ENCODE data around the gene NME1.
A peak's percentile ranks its signal among the peaks of the same experiment; 100 is the strongest.
"Not testable (repeated sequence)": the region's sequence is repeated elsewhere in the genome, so short reads cannot be mapped to it uniquely, and the experiment has no call there.

NME1 gene

DNA sequence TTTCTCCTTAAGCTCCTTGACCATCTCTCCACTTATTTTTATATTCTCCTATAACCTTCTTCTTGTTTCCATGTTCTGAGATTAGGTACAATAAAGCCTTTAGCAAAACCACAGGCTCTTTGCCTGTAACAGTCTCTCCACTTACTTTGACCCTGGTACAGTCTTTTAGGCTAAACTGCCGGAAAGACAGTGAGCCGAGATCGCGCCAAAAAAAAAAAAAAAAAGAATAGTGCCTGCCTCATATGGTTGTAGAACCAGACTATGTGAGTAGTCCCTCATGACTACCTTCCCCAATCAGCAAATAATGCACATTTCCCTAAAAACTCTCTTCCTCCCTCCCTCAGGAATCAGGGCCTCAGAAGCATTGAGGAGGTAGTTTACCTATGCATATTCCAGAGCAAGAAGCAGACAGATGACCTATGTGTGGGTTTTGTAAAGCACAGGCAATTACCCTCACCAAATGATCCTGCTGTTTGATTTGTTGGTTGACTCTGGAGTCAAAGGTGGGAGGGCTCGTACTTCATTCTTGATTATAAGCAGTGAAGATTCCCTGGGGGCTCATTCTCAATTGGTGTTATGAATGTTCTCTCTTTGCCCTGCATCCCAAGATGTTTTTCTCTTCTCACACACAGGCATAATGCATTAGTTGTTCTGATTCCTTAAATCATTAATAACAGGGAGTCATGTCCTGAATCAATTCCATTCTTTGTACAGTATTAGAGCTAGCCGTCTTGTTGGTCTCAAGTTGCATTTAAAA, 8.9 kb upstream of the NME1 start:
- no peak for DNase-seq (ENCODE audit: low read depth, low spot score)

DNA sequence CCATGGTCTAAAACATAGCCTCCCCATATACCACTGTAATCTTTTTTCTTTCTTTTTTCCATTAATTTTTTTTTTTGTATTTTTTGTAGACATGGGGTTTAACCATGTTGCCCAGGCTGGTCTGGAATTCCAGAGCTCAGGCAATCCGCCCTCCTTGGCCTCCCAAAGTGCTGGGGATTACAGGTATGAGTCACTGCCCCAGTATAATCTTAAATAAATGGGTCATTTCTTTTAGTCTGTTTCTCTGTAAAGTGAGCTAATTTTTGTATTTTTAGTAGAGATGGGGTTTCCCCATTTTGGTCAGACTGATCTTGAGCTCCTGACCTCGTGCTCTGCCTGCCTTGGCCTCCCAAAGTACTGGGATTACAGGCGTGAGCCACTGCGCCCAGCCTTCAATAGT, 5.7 kb upstream of the NME1 start:
- no peak for DNase-seq (ENCODE audit: low read depth, low spot score)

DNA sequence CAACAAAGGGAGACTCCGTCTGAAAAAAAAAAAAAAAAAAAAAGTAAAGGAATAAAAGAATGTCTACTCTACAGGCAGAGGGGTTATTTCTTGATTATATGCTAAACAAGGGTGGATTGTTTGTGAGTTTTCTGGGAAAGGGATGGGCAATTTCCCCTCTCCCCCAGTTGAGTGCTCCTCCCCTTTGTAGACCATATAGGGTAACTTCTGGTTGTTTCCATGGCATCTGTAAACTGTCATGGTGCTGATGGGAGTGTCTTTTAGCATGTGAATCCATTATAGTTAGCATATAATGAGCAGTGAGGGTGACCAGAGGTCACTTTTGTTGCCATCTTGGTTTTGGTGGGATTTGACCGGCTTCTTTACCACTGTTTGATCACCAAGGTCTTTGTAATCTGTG, 4.2 kb upstream of the NME1 start:
- no peak for DNase-seq (ENCODE audit: low read depth, low spot score)

DNA sequence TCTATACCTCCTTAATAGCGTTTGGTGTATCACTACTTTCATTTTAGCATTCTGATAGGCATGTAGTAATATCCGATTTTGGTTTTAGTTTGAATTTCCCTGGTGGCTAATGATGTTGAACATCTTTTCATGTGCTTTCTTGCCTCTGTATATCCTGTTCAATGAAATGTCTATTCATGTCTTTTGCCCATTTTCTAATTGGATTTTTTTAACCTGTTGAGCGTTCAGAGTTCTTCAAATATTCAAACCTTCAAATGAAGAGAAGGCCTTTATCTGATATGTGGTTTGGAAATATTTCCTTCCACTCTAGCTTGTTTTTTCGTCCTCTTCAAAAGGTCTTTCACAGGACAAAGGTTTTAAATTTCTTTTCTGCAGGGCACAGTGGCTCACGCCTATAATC, 2.4 kb upstream of the NME1 start:
- DNase-seq (ENCODE audit: low read depth, low spot score): no peak

DNA sequence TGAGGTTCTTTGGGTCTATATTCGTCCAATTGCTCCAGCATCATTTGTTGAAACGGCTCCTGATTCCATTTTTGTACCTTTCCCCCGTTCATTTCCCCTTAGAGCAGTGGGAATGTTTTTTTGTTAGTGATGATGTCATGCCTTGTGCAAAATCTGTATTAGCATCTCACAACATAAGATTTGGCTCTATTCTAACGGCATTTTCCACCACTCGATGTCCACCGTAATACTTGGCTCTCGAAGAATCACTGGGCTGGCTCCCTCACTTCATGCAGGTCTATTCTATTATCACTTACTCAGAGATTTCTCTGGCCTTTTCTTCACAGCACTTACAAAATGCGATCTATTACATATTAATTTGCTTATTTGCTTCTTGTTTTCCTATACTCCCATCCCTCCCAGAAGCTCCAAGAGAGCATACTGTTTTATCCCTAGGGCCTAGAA, 571 bp upstream of the NME1 start:
- DNase-seq (ENCODE audit: low read depth, low spot score): no peak

DNA sequence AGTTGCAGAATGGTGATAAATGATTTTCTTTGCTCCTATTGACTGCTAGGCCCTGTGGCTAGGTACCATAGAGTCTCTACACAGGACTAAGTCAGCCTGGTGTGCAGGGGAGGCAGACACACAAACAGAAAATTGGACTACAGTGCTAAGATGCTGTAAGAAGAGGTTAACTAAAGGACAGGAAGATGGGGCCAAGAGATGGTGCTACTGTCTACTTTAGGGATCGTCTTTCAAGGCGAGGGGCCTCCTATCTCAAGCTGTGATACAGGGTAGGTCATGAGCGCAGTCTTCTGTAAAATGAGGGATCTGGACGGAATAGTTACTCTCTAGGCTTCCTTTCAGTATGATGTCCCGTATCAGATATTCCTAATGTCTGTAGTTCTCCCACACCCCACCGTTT, 817 bp downstream of the NME1 start:
- DNase-seq (ENCODE audit: low read depth, low spot score): no peak

DNA sequence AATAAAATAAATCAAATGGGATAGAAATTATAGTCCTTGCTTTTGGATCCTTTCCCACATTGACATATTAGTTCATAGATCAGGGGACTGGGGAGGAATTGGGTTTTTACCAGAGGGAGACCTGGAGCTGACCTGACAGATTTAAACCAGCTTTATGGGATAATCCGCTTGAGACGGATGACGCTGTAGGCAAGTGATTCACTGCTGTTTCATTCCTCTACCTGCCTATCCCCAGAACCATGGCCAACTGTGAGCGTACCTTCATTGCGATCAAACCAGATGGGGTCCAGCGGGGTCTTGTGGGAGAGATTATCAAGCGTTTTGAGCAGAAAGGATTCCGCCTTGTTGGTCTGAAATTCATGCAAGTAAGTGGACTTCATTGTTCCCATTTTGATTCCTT, 2.1 kb downstream of the NME1 start:
- DNase-seq (ENCODE audit: low read depth, low spot score): no peak

DNA sequence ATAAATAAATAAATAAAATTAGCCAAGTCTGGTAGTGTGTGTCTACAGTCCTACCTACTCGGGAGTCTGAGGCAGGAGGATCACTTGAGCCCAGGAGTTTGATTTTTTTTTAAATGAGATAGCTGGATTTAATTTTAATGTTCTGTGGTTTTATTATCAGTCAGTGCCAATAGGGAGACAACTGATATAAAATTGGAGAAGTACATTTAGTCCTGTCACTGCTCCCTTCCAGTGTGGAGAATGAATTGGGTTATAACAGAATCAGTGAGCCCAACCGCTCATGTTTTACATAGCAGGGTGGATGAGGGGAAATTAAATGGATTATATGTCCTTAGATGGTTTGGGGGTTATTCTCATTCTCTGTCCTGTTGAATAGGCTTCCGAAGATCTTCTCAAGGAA, 6.2 kb downstream of the NME1 start:
- DNase-seq (ENCODE audit: low read depth, low spot score): no peak

DNA sequence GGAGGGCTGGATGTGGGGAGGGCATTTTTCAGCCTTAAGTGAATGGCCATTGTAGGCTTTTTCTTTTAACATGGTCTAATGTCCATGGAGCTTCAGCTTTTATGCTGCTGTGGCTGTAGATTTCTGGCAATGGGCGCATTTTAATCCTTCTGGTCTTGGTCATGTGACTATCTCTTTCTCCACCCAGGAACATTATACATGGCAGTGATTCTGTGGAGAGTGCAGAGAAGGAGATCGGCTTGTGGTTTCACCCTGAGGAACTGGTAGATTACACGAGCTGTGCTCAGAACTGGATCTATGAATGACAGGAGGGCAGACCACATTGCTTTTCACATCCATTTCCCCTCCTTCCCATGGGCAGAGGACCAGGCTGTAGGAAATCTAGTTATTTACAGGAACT, 8.2 kb downstream of the NME1 start:
- no peak for DNase-seq (ENCODE audit: low read depth, low spot score)

DNA sequence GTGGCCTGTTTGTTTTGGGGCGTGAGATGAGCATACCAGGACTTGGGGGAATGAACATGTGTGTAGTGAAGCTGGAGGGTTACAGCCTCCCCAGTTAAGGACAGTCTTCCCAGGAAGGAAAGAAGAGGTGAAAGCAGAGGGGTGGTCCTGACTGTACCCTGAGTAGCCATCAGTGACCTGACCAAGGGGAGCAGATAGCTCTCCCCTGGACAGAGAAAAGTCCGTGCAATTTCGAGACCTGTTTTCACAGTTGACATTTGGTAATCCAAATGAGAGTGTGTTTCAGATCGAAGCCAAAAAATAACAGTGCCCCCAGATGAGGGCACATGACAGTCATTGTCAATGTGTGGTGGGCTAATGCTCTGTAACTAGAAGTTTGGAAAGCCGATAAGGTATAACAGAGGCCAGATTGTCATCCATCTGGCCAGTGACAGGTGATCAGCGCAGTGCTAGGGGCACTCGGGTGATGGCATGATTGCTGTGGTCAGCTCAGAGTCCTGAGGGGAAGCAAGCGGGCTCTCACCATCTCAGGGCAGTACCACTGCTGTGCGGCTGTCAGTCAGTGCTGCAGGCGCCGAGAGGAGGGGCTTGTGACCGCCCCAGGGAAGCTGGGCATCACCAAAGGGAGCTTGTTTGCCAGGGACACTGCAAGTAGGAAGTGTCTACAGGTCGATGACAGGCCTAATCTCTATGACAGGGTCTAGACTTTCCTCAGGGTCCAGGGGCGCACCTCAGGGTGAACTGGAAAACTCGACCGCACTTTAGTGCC, 11.7 kb downstream of the NME1 start:
- no peak for DNase-seq (ENCODE audit: low read depth, low spot score)

DNA sequence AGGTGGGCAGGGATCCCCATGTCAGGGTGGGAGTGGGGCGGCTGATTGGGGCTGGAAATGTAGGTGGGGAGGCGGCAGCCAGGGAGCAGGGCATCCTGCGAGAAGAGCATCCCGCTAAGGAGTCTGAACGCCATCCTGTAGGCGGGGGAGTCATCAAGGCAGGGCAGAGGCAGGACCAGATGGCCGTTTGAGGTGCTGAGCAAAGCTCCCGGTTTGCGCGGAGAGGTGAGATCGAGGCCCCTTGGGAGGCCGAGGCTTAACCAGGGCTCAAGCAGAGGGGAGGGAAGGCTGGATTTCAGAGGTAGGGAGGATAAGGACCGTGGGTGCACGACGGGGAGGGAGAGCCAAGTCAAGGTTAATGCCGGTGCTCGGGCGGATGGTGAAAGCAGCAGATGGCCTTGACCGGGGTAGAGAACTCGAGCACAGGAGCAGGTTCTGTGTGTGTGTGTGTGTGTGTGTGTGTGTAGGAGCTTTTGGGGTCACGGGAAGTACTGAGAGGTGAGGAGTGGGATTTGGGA, 12.4 kb downstream of the NME1 start:
- peak; percentile 58 for DNase-seq (ENCODE audit: low read depth, low spot score)

DNA sequence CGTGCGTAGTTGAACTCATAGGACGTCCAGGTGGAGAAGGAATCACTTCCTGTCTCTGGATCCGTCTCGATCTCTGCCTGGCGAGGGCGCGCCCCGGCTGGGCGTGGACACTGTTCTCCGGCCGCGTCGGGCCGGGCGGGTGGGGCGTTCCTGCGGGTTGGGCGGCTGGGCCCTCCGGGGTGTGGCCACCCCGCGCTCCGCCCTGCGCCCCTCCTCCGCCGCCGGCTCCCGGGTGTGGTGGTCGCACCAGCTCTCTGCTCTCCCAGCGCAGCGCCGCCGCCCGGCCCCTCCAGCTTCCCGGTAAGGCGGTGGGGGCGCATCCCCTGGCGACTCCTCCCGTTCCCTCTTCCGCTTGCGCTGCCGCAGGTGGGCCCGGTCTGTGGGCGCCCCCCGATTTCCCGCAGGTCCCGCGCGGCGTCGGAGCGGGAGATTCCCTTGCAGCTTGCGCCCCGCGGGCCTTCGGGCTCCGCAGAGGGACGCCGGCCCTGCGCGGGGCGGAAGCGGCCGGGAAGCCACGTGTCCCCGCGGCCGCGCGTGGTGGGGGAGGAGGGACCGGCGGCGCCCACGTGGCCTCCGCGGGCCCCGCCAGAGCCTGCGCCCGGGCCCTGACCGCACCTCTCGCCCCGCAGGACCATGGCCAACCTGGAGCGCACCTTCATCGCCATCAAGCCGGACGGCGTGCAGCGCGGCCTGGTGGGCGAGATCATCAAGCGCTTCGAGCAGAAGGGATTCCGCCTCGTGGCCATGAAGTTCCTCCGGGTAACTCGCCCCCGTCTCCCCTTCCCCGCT, 13.0 kb downstream of the NME1 start, which contains the start of gene NME2:
Gene NME2 (plus strand): TSS at position 214 of the 789 bp plus-strand sequence. CDS start 420 bp downstream, at position 634.
- DNase-seq (ENCODE audit: low read depth, low spot score): no peak

DNA sequence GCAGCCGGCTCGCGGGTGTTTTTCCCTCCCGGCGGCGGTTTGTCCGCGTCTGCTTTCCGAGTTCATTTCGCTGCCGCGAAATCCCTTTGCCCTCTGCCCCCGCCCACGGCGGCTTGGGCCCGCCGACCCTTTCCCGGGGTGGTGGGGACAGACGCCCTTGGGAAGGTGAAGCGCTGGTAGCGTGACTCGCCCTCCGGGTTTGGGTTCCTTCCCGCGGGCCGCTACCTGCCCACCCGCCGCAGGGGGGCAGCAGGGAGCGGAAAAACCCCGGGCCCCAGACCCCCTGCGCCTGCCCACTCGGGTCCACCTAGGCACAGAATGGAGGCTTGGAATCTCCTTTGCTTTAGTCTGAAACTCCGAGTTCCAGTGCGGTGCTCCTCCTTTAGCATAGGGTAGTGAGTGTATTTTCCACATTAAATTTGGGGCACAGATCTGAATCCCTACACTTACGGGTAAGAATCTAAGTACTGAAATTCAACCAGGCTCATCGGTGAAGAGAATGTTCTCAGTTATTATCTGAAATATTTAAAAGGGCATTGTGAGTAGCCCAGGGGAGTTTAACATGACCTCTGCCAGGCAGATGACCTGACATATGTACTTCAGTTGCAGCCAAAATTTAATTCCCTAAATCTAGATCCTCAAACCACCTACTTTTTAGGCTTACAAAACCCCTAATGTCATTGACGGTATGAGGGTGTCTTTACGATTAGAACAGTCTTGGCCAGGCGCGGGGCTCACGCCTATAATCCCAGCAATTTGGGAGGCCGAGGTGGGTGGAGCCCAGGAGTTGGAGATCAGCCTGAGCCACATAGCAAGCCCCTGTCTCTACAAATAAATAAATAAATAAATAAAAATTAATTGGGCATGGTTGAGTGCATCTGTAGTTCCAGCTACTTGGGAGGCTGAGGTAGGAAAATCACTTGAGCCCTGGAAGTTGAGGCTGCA, 13.9 kb downstream of the NME1 start:
- no peak for DNase-seq (ENCODE audit: low read depth, low spot score)

DNA sequence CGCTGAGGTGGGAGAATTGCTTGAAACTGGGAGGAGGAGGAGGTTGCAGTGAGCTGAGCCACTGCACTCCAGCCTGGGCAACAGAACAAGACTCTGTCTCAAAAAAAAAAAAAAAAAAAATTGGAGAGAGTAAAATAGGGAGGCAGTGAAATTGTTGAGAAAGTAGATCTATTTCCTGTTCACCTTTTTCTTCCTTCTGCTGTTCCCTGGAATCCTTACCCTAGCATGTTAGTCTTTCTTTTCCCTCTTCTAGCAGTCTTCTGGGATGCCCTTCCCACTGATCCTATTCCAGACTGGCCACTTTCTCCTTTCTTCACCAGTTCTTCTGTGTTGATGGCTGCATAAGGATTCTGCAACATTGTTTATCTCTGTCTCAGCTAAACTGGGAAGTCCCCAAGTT, 16.0 kb downstream of the NME1 start:
- no peak for DNase-seq (ENCODE audit: low read depth, low spot score)

DNA sequence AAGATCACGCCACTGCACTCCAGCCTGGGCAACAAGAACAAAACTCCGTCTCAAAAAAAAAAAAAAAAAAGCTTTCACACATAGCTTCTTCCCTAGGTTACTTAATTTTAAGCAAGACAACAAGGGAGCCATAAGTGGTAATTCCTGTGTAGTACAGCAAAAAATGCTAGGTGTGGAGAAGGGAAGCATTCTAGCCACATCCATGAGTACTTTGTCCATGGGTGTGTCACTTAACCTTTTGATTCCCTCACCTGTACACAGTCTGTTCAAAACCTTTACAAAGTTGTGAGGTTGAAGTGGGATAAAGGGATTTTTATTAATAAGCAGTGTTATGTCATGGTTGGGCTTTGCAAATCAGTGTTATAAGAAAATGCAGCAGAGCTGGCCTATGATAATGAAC, 17.4 kb downstream of the NME1 start:
- no peak for DNase-seq (ENCODE audit: low read depth, low spot score)

DNA sequence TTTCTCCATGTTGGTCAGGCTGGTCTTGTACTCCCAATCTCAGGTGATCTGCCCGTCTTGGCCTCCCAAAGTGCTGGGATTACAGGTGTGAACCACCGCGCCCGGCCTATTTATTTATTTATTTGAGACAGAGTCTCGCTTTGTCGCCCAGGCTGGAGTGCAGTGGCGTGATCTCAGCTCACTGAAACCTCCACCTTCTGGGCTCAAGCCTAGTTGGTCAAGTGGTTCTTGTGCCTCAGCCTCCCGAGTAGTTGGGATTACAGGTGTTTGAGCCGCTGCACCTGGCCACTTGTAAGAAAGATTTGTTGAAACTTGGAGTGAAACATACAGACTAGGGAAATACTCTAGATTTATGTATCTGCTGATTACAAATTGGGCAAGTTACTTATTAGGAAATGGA, 18.7 kb downstream of the NME1 start:
- DNase-seq (ENCODE audit: low read depth, low spot score): not testable (repeated sequence)

DNA sequence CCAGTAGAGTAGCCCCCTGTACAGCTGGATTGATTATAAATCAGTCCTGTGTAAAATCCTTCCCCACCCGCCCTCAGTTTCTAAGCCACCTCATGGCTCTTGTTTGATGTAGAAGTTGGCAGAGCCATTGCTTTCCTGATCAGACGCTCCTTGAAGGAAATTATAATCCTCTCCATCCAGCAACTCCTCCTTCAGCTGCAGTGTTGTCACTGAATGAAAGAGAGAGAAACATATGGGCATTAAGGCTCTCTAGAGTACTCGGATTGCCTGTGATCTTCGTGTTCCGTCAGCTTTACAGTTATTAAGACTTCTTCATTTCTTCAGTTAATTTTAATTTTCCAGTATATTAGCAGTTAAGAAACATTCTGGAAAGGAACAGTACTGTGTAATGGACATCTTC, 27.1 kb downstream of the NME1 start:
- no peak for DNase-seq (ENCODE audit: low read depth, low spot score)

DNA sequence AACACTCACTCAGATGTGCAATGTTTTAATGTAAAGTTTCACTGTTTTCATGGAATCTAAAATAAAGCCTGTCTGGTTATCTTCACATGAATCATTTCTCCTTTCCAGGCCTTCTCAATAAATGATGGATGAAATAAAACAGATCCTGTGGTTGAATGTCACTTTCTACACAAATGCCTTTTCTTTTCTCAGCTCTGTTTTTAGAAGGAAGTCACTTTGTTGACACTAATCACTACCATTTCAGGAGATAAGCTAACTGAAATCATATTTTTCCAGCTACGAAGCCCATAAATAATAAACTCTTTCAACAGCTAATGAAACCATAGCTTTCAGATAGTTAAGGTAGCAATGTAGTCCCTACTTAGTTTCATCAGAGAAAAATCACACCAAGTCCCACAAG, 30.8 kb downstream of the NME1 start:
- no peak for DNase-seq (ENCODE audit: low read depth, low spot score)

DNA sequence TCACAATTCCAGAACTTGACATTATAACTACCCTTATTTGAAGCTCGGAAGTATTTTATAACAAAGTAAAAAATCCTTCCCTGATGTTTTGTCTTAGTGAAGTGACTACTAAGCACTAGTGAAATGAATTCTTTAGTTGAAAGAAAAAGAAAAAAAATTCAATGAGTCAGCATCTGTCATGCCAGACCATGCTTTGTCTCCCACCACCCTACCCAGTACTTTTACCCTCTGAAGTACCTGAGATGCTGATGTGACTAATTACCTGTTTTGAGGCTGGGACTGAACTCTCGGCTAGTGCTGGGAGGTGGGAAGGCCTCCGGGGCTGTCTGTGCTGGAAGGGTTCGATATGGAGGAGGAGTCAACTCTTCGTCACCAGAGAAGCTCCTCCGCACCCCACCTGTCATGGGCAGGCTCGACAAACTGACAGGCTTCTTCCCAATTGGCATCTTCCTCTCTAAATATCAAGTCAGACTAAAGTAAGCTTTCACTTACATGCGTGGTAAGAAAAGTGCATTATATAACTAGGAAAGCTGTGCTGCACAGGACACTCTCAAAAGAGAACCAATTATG, 32.5 kb downstream of the NME1 start:
- no peak for DNase-seq (ENCODE audit: low read depth, low spot score)

DNA sequence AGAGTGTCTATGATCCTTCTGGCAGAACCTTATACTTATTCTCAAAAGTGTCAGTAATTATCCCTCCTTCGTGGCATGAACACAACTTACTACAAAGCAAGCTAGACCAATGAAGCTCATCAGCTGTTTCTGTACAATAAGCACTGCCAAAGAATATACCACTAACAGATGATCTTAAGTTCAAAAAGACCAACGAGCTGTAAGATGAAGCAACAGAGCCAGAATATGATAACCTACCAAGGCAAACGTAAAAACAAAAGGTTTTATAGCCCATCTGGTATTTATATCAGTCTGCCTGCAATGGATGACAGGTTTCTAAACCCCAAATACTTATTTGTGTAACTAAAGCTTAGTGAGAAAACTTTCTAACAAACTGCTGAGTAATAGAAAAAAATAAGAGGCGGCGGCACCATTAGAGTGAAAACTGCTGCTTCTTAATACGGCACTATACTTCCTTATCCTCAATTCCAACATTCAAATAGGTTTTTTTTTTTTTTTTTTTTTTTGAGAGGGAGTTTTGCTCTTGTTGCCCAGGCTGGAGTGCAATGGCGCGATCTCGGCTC, 35.0 kb downstream of the NME1 start:
- no peak for DNase-seq (ENCODE audit: low read depth, low spot score)

Measured in brain pericyte (primary cell).